ENCODE results near the gene PPP3CA. TPM values are rescaled to one million over a fixed set of nuclear protein-coding genes. Genes with fewer than 3 reads are reported as not detected.

The PPP3CA gene
- total RNA-seq, 1 donor from 2014 or later, result 64.5 TPM

DNA sequence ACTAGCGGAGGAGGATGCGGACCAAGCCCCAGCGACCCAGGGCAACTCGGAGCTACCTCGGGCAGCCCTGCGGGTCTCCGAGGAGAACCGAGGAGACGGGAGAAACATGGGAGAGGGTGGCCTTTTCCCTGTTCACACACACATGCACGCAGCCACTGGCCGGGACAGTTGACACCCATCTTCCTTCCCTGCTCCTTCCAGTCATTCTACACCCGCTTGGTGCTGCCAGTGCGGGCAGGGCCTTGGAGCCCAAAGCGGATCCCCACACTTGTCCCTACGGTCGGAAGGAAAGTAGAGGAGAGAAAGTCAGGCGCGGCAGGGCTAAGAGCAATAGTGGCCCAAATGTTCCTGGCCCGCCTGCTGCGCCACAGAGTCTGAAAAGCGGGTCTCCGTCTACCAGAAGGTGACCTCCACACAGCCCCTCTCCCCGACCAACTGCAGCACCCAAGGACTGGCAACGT, 1.1 kb upstream of the PPP3CA start:
- peak overlapping the region; percentile 91 to 95 for H3K27ac ChIP-seq
- DNase-seq (ENCODE audit: low spot score in 2 of 2), result no peak
- no peaks in the 10 kb centered on the region for H3K27me3 ChIP-seq
- peaks cover 0 to 17% of the 10 kb centered on the region in 2 donors for H3K4me1 ChIP-seq
- TF ChIP-seq, protein P1, sequence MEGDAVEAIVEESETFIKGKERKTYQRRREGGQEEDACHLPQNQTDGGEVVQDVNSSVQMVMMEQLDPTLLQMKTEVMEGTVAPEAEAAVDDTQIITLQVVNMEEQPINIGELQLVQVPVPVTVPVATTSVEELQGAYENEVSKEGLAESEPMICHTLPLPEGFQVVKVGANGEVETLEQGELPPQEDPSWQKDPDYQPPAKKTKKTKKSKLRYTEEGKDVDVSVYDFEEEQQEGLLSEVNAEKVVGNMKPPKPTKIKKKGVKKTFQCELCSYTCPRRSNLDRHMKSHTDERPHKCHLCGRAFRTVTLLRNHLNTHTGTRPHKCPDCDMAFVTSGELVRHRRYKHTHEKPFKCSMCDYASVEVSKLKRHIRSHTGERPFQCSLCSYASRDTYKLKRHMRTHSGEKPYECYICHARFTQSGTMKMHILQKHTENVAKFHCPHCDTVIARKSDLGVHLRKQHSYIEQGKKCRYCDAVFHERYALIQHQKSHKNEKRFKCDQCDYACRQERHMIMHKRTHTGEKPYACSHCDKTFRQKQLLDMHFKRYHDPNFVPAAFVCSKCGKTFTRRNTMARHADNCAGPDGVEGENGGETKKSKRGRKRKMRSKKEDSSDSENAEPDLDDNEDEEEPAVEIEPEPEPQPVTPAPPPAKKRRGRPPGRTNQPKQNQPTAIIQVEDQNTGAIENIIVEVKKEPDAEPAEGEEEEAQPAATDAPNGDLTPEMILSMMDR (IDR thresholded peaks at IDR 0.05), result no peak
- H3K4me3 ChIP-seq, result peak overlapping the region; percentile 89 to 98
- intact Hi-C loops (cut with DNase I), result loop anchor here (2.0 to 10.0 kb wide), 7 partner anchors 56 to 1846 kb away; partner anchors contain the start of genes CENPE and NFKB1
- no peaks in the 10 kb centered on the region for H3K9me3 ChIP-seq
- no peaks in the 10 kb centered on the region for H3K36me3 ChIP-seq

DNA sequence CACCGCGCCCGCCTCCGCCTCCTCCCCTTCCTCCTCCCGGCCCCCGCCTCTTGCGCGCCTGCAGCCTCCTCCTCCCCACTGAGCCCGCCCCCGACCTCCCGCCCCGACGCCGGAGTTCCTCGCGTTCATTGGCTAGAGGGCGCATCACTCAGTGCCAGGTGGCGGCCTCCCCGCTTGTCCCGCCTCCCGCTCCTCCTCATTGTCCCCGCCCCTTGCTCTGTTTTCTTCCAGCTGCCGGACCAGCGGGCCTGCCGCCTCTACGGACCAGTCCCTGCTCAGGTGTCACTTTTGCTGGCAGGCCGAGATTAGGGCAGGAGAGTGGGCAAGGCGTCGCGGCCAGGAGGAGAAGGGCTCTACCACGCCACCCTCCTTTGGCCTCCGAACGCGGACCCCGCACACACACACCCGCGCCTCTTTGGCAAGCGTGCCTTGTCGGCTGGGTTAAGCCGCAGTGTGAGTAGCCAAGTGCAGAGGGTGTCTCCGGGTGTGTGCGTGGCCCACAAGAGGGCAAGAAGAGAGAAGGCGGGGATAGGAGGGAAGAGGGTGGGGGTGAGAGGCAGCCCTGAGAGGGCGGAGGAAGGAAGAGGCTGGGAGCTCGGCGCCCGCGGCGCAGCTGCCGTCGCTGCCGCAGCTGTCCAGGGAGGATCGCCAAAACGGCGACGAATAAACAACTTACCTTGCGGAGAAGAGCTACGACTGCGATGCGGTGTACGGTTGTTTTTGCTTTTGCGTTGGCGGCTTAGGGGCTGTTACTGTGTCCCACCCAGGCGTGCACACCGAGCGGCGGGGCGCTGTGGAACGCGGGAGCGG, 436 bp upstream of the PPP3CA start:
- Histone ChIP-seq H3K27me3 (no peaks in the 10 kb centered on the region), H3K4me1 (peaks cover 0 to 17% of the 10 kb centered on the region in 2 donors), H3K36me3 (no peaks in the 10 kb centered on the region), H3K27ac (peak overlapping the region; percentile 91 to 95), H3K4me3 (peak overlapping the region; percentile 89 to 98), H3K9me3 (no peaks in the 10 kb centered on the region)
- intact Hi-C loops (cut with DNase I), result loop anchor here (2.0 to 10.0 kb wide), 8 partner anchors 55 to 1847 kb away; partner anchors contain the start of genes CENPE, H2AZ1 and NFKB1
- TF ChIP-seq, protein P1 (IDR thresholded peaks at IDR 0.05), result peak in 1 of 3 experiments; percentile 13
- peak; percentile 93 to 99 for DNase-seq (ENCODE audit: low spot score in 2 of 2)

DNA sequence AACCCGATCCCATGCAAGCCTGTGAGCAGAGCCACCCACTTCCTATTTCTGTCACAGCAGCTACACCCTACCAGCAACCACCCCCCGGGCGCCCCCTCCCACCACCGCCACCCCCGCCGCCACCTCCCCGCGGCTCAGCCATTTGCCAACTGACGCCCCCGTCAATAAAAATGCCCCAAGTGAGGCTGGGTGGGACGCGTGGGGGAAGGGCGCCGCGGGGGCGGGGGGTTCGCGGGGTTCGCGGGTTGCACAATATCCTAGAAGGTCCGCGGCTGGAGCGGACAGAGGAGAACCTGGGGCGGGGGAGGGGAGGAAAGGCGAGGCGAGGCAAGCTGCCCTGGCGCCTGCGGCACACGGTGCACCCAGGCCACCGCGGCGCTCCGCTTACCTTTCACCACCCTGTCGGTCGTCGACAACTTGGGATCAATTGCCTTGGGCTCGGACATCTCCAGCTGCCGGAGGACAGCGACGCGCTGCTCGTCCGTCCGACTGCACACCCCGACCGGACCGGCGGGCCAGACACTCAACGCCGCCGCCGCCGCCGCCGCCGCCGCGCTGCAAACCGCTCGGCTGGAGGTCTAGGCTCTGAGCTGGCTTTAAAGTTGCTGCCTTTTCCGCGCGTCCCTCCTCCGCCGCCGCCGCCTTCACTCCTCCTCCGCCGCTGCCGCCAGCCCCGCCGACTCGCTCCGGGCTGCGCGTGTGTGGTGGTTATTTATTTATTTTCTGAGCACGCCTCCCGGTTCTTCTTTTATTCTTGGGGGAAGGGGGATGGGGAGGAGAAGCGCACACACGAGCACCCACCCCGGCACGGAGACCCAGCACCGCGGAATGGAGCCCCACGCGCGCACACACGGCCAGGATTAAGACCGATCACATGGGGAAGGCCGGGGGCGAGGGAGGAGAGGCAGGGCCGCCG, 717 bp downstream of the PPP3CA start:
- H3K36me3 ChIP-seq, result no peaks in the 10 kb centered on the region
- intact Hi-C loops (cut with DNase I), result loop anchor here (2.0 to 10.0 kb wide), 6 partner anchors 54 to 1848 kb away; partner anchors contain the start of genes CENPE, H2AZ1 and NFKB1
- peak; percentile 10 to 77 for DNase-seq (ENCODE audit: low spot score in 2 of 2)
- TF ChIP-seq, protein P1 (IDR thresholded peaks at IDR 0.05), result no peak
- peak overlapping the region; percentile 89 to 98 for H3K4me3 ChIP-seq
- H3K4me1 ChIP-seq, result peaks cover 0 to 17% of the 10 kb centered on the region in 2 donors
- no peaks in the 10 kb centered on the region for H3K27me3 ChIP-seq
- H3K9me3 ChIP-seq, result no peaks in the 10 kb centered on the region
- peak overlapping the region; percentile 91 to 95 for H3K27ac ChIP-seq

DNA sequence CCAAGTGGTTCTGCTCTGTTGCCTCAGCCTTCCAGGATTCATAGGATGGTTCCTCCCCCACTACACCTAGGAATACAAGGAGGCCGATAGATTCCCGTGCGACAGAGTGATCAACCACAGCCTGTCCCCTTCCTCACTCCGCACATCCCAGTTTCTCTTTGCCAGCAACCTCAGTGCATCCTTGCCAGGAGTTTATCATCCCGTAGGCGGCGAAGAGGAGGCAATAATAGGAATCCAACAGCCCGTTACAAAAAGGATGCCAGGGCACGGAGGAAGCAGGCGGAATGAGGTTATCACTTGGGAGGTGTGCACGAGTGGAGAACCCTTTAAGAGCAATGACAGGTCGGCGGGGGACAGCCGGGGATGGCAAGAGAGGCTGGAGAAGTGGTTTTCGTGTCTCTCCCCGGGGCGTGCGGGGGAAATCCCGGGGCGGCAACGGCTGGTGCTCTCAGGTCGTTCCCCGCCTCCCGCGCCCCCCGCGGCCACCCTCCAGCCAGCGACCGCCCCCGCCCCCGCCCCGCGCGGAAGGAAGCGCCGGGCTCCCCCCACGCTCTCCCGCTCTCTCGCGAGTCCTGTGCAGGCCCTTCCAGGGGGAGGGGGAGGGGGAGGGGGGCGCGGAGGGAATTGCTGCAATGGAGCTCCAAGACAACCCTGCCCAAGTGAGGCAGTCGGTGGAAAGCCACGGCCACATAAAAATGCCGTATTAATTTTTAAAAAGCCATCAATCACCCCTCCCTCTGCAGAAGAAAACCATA, 1.6 kb downstream of the PPP3CA start:
- peak; percentile 35 to 84 for DNase-seq (ENCODE audit: low spot score in 2 of 2)
- TF ChIP-seq, protein P1 (IDR thresholded peaks at IDR 0.05), result no peak
- intact Hi-C loops (cut with DNase I), result loop anchor here (2.0 to 10.0 kb wide), 6 partner anchors 53 to 1849 kb away; partner anchors contain the start of genes CENPE, H2AZ1 and NFKB1
- Histone ChIP-seq H3K9me3 (no peaks in the 10 kb centered on the region), H3K27me3 (no peaks in the 10 kb centered on the region), H3K36me3 (no peaks in the 10 kb centered on the region), H3K27ac (peak overlapping the region; percentile 91 to 95), H3K4me3 (peak overlapping the region; percentile 89 to 98), H3K4me1 (peaks cover 0 to 17% of the 10 kb centered on the region in 2 donors)

DNA sequence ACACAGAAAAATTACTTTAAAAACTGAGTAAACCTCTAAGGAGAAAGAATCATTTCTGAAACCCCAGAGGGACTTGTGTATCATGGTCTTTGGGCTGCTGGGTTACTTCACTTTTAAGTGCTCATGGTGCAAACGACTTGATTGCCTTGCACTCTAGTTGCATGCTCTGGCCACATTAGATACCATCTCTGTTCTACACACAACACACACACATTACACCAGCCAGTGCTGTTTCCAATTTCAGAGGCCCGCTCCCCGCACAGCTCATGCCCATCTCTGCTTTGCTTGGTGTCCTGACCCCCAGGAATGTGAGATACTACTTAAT, 2.1 kb downstream of the PPP3CA start:
- TF ChIP-seq, protein P1 (IDR thresholded peaks at IDR 0.05), result no peak
- H3K4me3 ChIP-seq, result peak overlapping the region; percentile 89 to 98
- peak overlapping the region in 1 of 2 donors; percentile 95 for H3K27ac ChIP-seq
- peaks cover 0 to 17% of the 10 kb centered on the region in 2 donors for H3K4me1 ChIP-seq
- no peaks in the 10 kb centered on the region for H3K9me3 ChIP-seq
- intact Hi-C loops (cut with DNase I), result loop anchor here (5.0 to 10.0 kb wide), 5 partner anchors 53 to 1850 kb away; partner anchors contain the start of genes CENPE and NFKB1
- no peaks in the 10 kb centered on the region for H3K27me3 ChIP-seq
- H3K36me3 ChIP-seq, result no peaks in the 10 kb centered on the region
- DNase-seq (ENCODE audit: low spot score in 2 of 2), result no peak
